RKO (cell line): ENCODE data around the gene PSG11.
"Not testable (repeated sequence)": the region's sequence is repeated elsewhere in the genome, so short reads cannot be mapped to it uniquely, and the experiment has no call there.

ENCODE experiments used
- DNase-seq: peaks from one replicate; pipeline ENCODE4 v3.0.0-alpha.2; 2016; ENCODE audit warnings: low spot score

PSG11 gene

DNA sequence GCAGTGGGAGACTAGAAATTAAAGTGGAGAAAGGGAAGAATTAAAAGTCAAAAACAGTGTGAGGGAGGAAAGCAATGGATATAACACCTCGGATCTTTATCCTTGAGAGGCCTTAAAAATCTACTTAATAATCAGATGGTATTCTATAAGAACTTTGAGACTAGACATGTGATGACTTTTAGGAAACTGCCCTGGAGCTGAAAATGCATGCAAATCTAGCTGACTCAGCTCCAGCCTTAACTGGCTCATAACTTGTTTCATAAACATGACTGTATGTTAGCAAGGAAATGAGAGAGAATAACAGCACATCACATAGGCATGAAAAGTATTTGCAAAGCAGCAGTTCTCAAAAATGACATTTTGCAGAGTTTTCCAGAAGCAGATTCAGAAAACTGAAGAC is 38.1 kb downstream of the PSG11 start:
- DNase-seq: not testable (repeated sequence)

GRCh38 chr19:42985588-42985987 is 40.7 kb downstream of the PSG11 start:
- DNase-seq: no peak

- DNase-seq: not testable (repeated sequence)
Measured at GRCh38 chr19:42982111-42982510, 44.2 kb downstream of the PSG11 start.

GRCh38 chr19:42971451-42971850 is 54.8 kb downstream of the PSG11 start:
- DNase-seq: not testable (repeated sequence)

DNA sequence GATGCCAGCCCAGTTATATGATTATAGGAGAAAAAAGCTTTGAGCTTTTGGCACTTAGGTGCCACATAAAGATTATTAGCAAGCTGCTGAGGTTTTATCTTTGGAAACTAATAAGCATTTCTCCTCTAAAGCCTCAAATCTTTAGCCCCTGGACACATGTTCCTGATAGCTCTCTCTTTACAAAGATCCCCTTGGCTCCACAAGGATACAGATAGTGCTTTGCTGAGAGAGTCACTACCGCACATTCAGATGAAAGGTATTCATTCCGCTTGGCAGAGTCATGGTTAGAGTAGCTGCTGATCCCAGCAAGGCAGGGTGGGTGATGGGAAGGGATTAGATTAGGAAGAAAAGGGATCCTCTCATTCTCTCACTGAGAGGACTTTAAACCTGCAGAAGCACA is 61.1 kb downstream of the PSG11 start:
- no peak for DNase-seq

DNA sequence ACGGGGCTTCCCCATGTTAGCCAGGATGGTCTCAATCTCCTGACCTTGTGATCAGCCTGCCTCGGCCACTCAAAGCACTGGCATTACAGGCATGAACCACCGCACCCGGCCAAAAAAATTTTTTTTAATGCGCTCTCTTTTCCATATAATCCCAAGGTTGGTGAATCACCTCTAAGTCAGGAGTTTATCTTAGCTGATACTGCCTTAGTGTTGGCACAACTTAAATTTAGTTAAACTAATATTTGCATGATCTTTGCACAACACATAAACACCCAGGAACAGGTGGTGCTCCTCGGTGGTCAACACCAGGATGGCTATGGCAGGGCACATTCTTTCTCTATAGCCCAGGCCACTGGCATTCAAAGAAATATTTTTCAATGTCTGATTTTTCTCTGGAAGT is 65.2 kb downstream of the PSG11 start:
- no peak for DNase-seq
